ENCODE data around the gene STRBP.

DNA sequence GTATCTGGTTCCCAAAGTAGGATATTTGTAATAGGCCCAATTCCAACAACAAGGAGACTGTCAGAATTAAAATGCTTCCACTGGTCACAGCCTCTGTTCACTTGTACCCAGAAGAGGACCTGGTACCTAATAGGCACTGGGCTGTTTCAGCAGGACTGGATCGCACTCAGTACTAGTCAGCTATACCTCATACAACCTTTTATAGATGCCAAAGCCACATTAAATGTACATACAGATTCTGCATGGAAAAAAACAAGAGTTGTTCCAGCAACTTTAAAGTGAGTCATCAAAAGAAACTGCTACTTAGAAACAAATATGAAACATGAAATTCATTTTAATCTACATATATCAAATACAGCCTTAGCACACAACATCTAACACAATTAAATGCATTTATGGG, 147.4 kb downstream of the STRBP start:
- no peak for TF ChIP-seq CTCF (IDR thresholded peaks at IDR 0.05)
- TF ChIP-seq POLR2A (IDR thresholded peaks at IDR 0.05), result no peak
